ENCODE data around the gene XRCC3. TPM values are rescaled to one million over a fixed set of nuclear protein-coding genes. Genes with fewer than 3 reads are reported as not detected.

XRCC3 gene
- total RNA-seq, 4 donors from 2014 or later, result 0.59 to 14.4 (median 5.2) TPM

- H3K27ac ChIP-seq, result no peak overlapping the region
- H3K4me1 ChIP-seq, result no peaks in the 10 kb centered on the region
- no peaks in the 10 kb centered on the region for H3K27me3 ChIP-seq
- H3K9me3 ChIP-seq, result no peaks in the 10 kb centered on the region
- H3K4me3 ChIP-seq, result no peak overlapping the region
- no peaks in the 10 kb centered on the region for H3K36me3 ChIP-seq
- TF ChIP-seq CTCF (IDR thresholded peaks at IDR 0.05) (no peak), POLR2A (IDR thresholded peaks at IDR 0.05) (no peak)
- intact Hi-C loops (cut with DNase I; ENCODE audit: low total_unique reads), result no loop called here
- DNase-seq, result no peak
Observed at GRCh38 chr14:103748534-103748857, 33.2 kb upstream of the XRCC3 start.

- no peaks in the 10 kb centered on the region for H3K9me3 ChIP-seq
- H3K27me3 ChIP-seq, result no peaks in the 10 kb centered on the region
- H3K36me3 ChIP-seq, result no peaks in the 10 kb centered on the region
- no peaks in the 10 kb centered on the region for H3K4me1 ChIP-seq
- H3K27ac ChIP-seq, result no peak overlapping the region
- no peak overlapping the region for H3K4me3 ChIP-seq
- TF ChIP-seq CTCF (IDR thresholded peaks at IDR 0.05) (no peak), POLR2A (IDR thresholded peaks at IDR 0.05) (no peak)
- intact Hi-C loops (cut with DNase I; ENCODE audit: low total_unique reads), result no loop called here
- DNase-seq, result no peak
Observed at GRCh38 chr14:103746701-103747100, 31.4 kb upstream of the XRCC3 start.

GRCh38 chr14:103745424-103745823, 30.2 kb upstream of the XRCC3 start:
- peaks cover 0 to 5% of the 10 kb centered on the region in 2 donors for H3K4me1 ChIP-seq
- intact Hi-C loops (cut with DNase I; ENCODE audit: low total_unique reads), result no loop called here
- H3K36me3 ChIP-seq, result no peaks in the 10 kb centered on the region
- H3K4me3 ChIP-seq, result no peak overlapping the region
- H3K9me3 ChIP-seq, result no peaks in the 10 kb centered on the region
- DNase-seq, result no peak
- TF ChIP-seq CTCF (IDR thresholded peaks at IDR 0.05) (no peak), POLR2A (IDR thresholded peaks at IDR 0.05) (no peak)
- no peak overlapping the region for H3K27ac ChIP-seq
- no peaks in the 10 kb centered on the region for H3K27me3 ChIP-seq

GRCh38 chr14:103744621-103745395, 29.6 kb upstream of the XRCC3 start:
- H3K4me3 ChIP-seq, result no peak overlapping the region
- H3K9me3 ChIP-seq, result no peaks in the 10 kb centered on the region
- no peaks in the 10 kb centered on the region for H3K27me3 ChIP-seq
- intact Hi-C loops (cut with DNase I; ENCODE audit: low total_unique reads), result no loop called here
- TF ChIP-seq CTCF (IDR thresholded peaks at IDR 0.05), result no peak
- no peak for TF ChIP-seq POLR2A (IDR thresholded peaks at IDR 0.05)
- H3K36me3 ChIP-seq, result no peaks in the 10 kb centered on the region
- no peak overlapping the region for H3K27ac ChIP-seq
- no peak for DNase-seq
- H3K4me1 ChIP-seq, result peaks cover 0 to 5% of the 10 kb centered on the region in 2 donors

GRCh38 chr14:103743691-103744090, 28.4 kb upstream of the XRCC3 start:
- intact Hi-C loops (cut with DNase I; ENCODE audit: low total_unique reads), result no loop called here
- Histone ChIP-seq H3K27me3 (no peaks in the 10 kb centered on the region), H3K27ac (no peak overlapping the region), H3K4me3 (no peak overlapping the region), H3K9me3 (no peaks in the 10 kb centered on the region), H3K36me3 (no peaks in the 10 kb centered on the region), H3K4me1 (peaks cover 0 to 5% of the 10 kb centered on the region in 2 donors)
- TF ChIP-seq CTCF (IDR thresholded peaks at IDR 0.05) (no peak), POLR2A (IDR thresholded peaks at IDR 0.05) (no peak)
- DNase-seq, result no peak
